Fibroblast of lung (primary cell): Measurements from ENCODE around the gene CLEC19A. TPM values are rescaled to one million over a fixed set of nuclear protein-coding genes. Genes with fewer than 3 reads are reported as not detected.

ENCODE experiments used
- DNase-seq, 2 donors: peaks; one replicate each; pipeline versions ENCODE4 v3.0.0 to v3.0.0-alpha.2; 2010; ENCODE audit warnings: low read depth in 2 of 2
- H2AFZ ChIP-seq: 2 replicates; pipeline ENCODE4 v1.5.1; 2012; ENCODE audit warnings: low read length, control low read depth, inconsistent platforms
- H3K27ac ChIP-seq: 2 replicates; pipeline ENCODE4 v1.5.1; 2011; ENCODE audit warnings: low read length, control low read depth; ENCODE audit not compliant: insufficient read depth
- H3K27me3 ChIP-seq: 2 replicates; pipeline ENCODE4 v1.5.1; 2011; ENCODE audit warnings: mild to moderate bottlenecking, low read length; ENCODE audit not compliant: control insufficient read depth, insufficient read depth
- H3K36me3 ChIP-seq: 2 replicates; pipeline ENCODE4 v1.5.1; 2011; ENCODE audit warnings: low read length; ENCODE audit not compliant: control insufficient read depth, insufficient read depth
- H3K4me1 ChIP-seq: 2 replicates; pipeline ENCODE4 v1.5.1; 2011; ENCODE audit warnings: low read length; ENCODE audit not compliant: control insufficient read depth, insufficient read depth; ENCODE audit errors: extremely low read depth
- H3K4me2 ChIP-seq: 2 replicates; pipeline ENCODE4 v1.5.1; 2011; ENCODE audit warnings: low read length, control low read depth; ENCODE audit not compliant: insufficient read depth; ENCODE audit errors: extremely low read depth
- H3K4me3 ChIP-seq, 4 experiments: fragments of 200-600 bp in 1 of 4; sonication (generic) in 1 of 4; replicated peaks in 1 of 4; 2 replicates each; pipeline ENCODE4 v1.5.1; 2011 to 2016; ENCODE audit warnings: low read length in 4 of 4, low read depth in 3 of 4, mild to moderate bottlenecking in 3 of 4, control low read depth in 2 of 4, inconsistent platforms in 1 of 4, mixed read lengths in 1 of 4; ENCODE audit not compliant: insufficient read depth in 1 of 4; ENCODE audit errors: control extremely low read depth in 1 of 4
- H3K79me2 ChIP-seq: 2 replicates; pipeline ENCODE4 v1.5.1; 2012; ENCODE audit warnings: mild to moderate bottlenecking, low read length, inconsistent platforms; ENCODE audit not compliant: control insufficient read depth, insufficient read depth
- H3K9ac ChIP-seq: 2 replicates; pipeline ENCODE4 v1.5.1; 2011; ENCODE audit warnings: mild to moderate bottlenecking, low read length, control low read depth; ENCODE audit not compliant: insufficient read depth
- H3K9me3 ChIP-seq: 2 replicates; pipeline ENCODE4 v1.5.1; 2012; ENCODE audit warnings: low read depth, low read length; ENCODE audit not compliant: control insufficient read depth, insufficient read depth
- H4K20me1 ChIP-seq: 2 replicates; pipeline ENCODE4 v1.5.1; 2011; ENCODE audit warnings: low read length; ENCODE audit not compliant: control insufficient read depth, insufficient read depth; ENCODE audit errors: extremely low read depth
- EZH2 ChIP-seq: IDR thresholded peaks from 2 replicates; pipeline ENCODE4 v1.5.1; 2012; ENCODE audit warnings: low read length, control low read depth, mild to moderate bottlenecking; ENCODE audit errors: missing control alignments
- polyA plus RNA-seq, 2 donors: library from polyadenylated mRNA; depleted of rRNA in 1 of 2; stranded (reverse) in 1 of 2; unstranded in 1 of 2; fragments of >200 nt; gene quantifications; 2 replicates each; pipeline ENCODE4 v1.2.1, GENCODE V29; 2011 to 2012; ENCODE audit warnings: missing spikeins in 1 of 2
- total RNA-seq: library from RNA; depleted of rRNA; stranded (reverse); fragments of >200 nt; gene quantifications from 2 replicates; pipeline ENCODE4 v1.2.1, GENCODE V29; 2014
- TF ChIP-seq, protein P1 (sequence below), 2 donors: IDR thresholded peaks in 1 of 2; conservative IDR thresholded peaks in 1 of 2; 1 replicate in 1 of 2; 2 replicates in 1 of 2; pipeline ENCODE4 v1.5.1; 2011 to 2012; ENCODE audit warnings: low read length in 2 of 2, control low read depth in 1 of 2, inconsistent platforms in 1 of 2, low read depth in 1 of 2, mild to moderate bottlenecking in 1 of 2

The CLEC19A gene
- total and polyA plus RNA-seq, 2 donors (not counting 1 experiment from before 2014, with no cell fraction given), result not detected

- TF ChIP-seq, protein P1, sequence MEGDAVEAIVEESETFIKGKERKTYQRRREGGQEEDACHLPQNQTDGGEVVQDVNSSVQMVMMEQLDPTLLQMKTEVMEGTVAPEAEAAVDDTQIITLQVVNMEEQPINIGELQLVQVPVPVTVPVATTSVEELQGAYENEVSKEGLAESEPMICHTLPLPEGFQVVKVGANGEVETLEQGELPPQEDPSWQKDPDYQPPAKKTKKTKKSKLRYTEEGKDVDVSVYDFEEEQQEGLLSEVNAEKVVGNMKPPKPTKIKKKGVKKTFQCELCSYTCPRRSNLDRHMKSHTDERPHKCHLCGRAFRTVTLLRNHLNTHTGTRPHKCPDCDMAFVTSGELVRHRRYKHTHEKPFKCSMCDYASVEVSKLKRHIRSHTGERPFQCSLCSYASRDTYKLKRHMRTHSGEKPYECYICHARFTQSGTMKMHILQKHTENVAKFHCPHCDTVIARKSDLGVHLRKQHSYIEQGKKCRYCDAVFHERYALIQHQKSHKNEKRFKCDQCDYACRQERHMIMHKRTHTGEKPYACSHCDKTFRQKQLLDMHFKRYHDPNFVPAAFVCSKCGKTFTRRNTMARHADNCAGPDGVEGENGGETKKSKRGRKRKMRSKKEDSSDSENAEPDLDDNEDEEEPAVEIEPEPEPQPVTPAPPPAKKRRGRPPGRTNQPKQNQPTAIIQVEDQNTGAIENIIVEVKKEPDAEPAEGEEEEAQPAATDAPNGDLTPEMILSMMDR (conservative IDR thresholded peaks at IDR 0.05 in 1 of 2, IDR thresholded peaks at IDR 0.05 in 1 of 2; ENCODE audit: low read depth in 1 of 2, low read length in 2 of 2), result no peak
- TF ChIP-seq EZH2, result no peak
Observed at GRCh38 chr16:19344224-19344801, 58.8 kb downstream of the CLEC19A start.

GRCh38 chr16:19344980-19345379, 59.4 kb downstream of the CLEC19A start:
- Histone ChIP-seq H3K79me2 (no peaks in the 10 kb centered on the region), H3K27me3 (no peaks in the 10 kb centered on the region), H3K9me3 (no peaks in the 10 kb centered on the region), H3K27ac (no peak overlapping the region), H4K20me1 (no peaks in the 10 kb centered on the region), H3K36me3 (no peaks in the 10 kb centered on the region), H3K4me3 (no peak overlapping the region), H3K4me1 (no peaks in the 10 kb centered on the region), H3K4me2 (no peak overlapping the region), H2AFZ (no peak overlapping the region), H3K9ac (no peak overlapping the region)
- DNase-seq, result no peak
- no peak for TF ChIP-seq EZH2
- TF ChIP-seq, protein P1 (conservative IDR thresholded peaks at IDR 0.05 in 1 of 2, IDR thresholded peaks at IDR 0.05 in 1 of 2; ENCODE audit: low read depth in 1 of 2, low read length in 2 of 2), result no peak

More at GRCh38 chr16:19344224-19344801, 58.8 kb downstream of the CLEC19A start:
- Histone ChIP-seq H3K27me3 (no peaks in the 10 kb centered on the region), H4K20me1 (no peaks in the 10 kb centered on the region), H2AFZ (no peak overlapping the region), H3K36me3 (no peaks in the 10 kb centered on the region), H3K9ac (no peak overlapping the region), H3K4me3 (no peak overlapping the region), H3K27ac (no peak overlapping the region), H3K9me3 (no peaks in the 10 kb centered on the region), H3K79me2 (no peaks in the 10 kb centered on the region), H3K4me1 (no peaks in the 10 kb centered on the region), H3K4me2 (no peak overlapping the region)
- no peak for DNase-seq

DNA sequence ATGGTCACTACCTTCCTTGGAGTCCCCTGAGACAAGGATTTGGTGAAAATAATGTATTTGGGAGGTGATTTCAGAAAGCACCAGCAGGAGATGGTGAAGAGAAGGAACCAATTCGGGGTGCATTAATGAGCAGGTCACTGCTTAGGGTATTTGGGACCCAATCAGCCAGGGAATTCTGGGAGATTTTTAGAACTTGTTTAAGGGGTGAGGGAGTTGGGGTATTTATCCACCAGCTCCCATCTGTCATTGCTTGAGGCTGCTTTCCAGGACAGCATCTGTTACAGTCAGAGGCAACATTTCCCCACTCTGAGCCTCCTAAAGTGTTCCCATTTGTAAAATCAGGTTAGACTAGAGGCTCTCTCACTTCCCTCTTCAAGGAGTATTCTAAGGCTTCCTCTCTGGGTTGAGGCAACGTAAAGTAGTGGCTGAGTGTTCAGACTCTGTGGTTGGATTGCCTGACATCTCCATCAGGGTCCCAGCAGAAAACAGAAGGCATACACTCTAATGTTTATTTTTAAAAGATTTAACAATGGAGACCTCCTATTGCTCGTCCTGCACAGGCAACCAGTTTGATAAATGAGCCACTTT, 60.9 kb downstream of the CLEC19A start:
- Histone ChIP-seq H3K4me1 (no peaks in the 10 kb centered on the region), H3K79me2 (no peaks in the 10 kb centered on the region), H3K9me3 (no peaks in the 10 kb centered on the region), H3K4me3 (no peak overlapping the region), H3K27ac (no peak overlapping the region), H3K4me2 (no peak overlapping the region), H3K9ac (no peak overlapping the region), H3K36me3 (no peaks in the 10 kb centered on the region), H4K20me1 (no peaks in the 10 kb centered on the region), H3K27me3 (no peaks in the 10 kb centered on the region), H2AFZ (no peak overlapping the region)
- TF ChIP-seq, protein P1 (conservative IDR thresholded peaks at IDR 0.05 in 1 of 2, IDR thresholded peaks at IDR 0.05 in 1 of 2; ENCODE audit: low read depth in 1 of 2, low read length in 2 of 2), result no peak
- TF ChIP-seq EZH2, result no peak
- no peak for DNase-seq
